T47D (cell line): Measurements from ENCODE around the gene FREM1.

Experiments used
- DNase-seq, 2 experiments: peaks; one replicate each; pipeline versions ENCODE4 v3.0.0 to v3.0.0-alpha.2; 2011 to 2012; ENCODE audit warnings: low read depth in 1 of 2, low spot score in 1 of 2
- JUND ChIP-seq: IDR thresholded peaks from 2 replicates; pipeline ENCODE4 v1.6.1; 2012; ENCODE audit warnings: low read depth
- in situ Hi-C: cut with HindIII; loops from 2 replicates; pipeline ENCODE4 v1.10.0; 2016; ENCODE audit warnings: low sequenced_read_pairs, low pct_unique_long_range_greater_than_20kb

The FREM1 gene, protein sequence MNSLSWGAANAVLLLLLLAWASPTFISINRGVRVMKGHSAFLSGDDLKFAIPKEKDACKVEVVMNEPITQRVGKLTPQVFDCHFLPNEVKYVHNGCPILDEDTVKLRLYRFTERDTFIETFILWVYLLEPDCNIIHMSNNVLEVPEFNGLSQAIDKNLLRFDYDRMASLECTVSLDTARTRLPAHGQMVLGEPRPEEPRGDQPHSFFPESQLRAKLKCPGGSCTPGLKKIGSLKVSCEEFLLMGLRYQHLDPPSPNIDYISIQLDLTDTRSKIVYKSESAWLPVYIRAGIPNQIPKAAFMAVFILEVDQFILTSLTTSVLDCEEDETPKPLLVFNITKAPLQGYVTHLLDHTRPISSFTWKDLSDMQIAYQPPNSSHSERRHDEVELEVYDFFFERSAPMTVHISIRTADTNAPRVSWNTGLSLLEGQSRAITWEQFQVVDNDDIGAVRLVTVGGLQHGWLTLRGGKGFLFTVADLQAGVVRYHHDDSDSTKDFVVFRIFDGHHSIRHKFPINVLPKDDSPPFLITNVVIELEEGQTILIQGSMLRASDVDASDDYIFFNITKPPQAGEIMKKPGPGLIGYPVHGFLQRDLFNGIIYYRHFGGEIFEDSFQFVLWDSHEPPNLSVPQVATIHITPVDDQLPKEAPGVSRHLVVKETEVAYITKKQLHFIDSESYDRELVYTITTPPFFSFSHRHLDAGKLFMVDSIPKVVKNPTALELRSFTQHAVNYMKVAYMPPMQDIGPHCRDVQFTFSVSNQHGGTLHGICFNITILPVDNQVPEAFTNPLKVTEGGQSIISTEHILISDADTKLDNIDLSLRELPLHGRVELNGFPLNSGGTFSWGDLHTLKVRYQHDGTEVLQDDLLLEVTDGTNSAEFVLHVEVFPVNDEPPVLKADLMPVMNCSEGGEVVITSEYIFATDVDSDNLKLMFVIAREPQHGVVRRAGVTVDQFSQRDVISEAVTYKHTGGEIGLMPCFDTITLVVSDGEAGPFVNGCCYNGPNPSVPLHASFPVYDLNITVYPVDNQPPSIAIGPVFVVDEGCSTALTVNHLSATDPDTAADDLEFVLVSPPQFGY (N-terminal part only)

DNA sequence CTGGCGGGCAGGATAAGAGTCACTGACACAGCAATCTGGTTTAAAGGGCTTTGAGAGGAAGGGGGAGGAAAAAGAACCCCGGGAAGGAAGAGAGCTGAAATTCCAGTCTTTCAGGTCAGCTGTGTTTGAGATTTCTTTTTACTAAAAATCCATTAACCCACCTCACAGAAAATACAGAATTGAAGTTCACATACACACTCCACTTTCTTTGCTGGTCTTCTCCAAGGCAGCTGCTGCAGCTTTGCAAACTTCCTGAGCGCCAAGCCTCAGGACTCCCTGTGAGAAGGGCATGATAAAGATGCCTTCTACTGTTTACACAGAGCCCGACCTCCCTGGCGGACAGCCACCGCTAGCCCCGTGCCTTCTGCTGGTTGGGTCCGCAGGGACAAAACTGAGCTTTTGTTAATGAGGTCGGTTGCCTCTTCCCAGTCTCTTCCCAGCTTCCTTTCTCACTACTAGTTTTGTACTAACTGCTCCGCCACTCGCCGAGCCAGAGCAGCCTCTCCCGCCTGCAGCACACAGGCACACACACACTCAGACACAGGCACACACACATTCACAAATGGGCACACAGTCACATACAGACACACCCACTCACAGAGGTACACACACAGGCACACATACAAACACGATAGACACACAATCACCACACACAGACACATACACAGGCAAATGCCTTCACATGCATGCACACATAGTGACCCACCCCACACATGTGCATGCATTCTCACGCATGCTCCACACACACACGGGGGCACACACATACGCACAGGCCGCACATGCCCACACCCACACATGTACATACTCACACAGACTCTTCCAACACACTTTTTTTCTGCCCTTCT, at the start of gene FREM1:
TSS of gene FREM1 (minus strand) at position 468 of the 845 bp plus-strand sequence. CDS start 41,451 bp downstream, outside the sequence.
- no peak for TF ChIP-seq JUND
- in situ Hi-C loops = no loop called here
- peak in 1 of 2 experiments; percentile 2 for DNase-seq

DNA sequence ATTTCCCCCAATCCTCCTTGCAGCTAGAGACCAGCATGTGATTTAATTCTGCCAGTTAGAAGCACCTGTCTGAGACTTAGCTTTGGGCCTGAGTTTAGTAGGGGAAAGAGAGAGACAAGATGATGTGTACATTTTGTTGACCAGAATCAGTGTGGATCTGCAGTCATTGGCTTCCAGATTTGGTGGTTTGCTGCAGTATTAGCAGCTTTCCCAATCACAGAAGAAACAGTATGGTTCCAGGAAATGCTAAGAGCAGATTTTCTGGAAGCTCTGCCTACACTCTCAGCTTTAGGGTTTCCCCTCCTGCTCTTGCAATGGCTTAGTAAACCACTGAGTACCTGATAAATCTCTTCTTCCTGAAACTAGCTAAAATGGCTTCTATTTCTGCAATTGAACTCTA, 48.8 kb upstream of the FREM1 start:
- in situ Hi-C loops = no loop called here
- DNase-seq = no peak
- TF ChIP-seq JUND = no peak

DNA sequence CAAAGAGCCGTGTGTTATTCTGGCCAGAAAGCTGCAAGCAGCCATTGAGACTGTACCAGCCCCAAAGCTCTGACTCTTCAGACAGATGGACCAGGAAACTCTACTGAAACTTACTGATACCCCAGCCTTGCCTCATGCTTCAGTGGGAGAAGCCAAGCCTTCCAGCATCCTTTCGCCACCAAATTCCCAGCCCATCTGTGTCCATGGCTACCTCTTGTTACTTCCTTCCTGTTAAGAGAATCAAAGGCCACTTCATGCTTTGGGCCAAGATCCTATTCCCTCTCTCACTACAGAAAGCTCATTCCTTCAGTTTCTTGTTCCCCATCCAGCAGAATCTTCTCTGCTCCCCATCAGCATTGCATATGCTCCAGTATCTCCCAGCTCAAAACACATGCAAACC, 46.9 kb upstream of the FREM1 start:
- no peak for TF ChIP-seq JUND
- DNase-seq = no peak
- in situ Hi-C loops = no loop called here

DNA sequence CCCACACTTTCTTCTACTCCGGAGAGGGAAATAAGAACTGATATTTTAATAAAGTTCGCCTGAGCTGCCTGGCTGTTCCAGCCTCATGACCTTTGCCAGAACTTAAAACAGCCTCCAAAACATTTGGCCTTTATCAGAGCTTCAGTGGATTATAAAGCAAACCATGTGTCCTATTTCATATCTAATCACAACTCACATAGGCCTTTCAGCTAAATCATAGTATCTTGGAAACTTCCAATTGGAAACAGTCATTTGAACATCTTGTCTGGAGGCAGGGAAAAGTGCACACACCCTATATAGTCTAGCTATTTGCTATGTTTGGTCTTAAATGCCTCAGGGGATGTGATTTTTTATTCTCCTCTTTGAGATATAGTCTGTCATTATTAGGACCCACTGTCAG, 46.0 kb upstream of the FREM1 start:
- TF ChIP-seq JUND = no peak
- DNase-seq = no peak
- in situ Hi-C loops = no loop called here

DNA sequence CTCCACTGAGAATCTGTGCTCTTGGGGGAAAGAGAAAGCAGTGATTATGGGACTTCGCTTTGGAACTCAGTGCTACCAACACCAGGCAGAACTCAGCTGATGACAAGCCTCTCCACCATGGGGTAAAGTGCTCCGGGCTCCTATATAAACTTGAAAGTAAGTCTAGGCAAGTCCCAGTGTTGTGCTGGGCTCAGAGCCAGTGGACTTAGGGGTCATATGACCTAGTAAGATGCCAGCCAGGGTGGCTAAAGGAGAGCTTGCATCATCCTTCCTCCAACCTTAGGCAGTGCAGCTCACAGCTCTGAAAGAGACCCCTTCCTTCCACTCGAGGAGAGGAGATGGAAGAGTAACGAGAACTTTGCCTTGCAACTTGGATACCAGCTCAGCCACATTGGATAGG, 35.1 kb upstream of the FREM1 start:
- peak in 1 of 2 experiments; percentile 30 for DNase-seq
- TF ChIP-seq JUND = no peak
- in situ Hi-C loops = no loop called here

DNA sequence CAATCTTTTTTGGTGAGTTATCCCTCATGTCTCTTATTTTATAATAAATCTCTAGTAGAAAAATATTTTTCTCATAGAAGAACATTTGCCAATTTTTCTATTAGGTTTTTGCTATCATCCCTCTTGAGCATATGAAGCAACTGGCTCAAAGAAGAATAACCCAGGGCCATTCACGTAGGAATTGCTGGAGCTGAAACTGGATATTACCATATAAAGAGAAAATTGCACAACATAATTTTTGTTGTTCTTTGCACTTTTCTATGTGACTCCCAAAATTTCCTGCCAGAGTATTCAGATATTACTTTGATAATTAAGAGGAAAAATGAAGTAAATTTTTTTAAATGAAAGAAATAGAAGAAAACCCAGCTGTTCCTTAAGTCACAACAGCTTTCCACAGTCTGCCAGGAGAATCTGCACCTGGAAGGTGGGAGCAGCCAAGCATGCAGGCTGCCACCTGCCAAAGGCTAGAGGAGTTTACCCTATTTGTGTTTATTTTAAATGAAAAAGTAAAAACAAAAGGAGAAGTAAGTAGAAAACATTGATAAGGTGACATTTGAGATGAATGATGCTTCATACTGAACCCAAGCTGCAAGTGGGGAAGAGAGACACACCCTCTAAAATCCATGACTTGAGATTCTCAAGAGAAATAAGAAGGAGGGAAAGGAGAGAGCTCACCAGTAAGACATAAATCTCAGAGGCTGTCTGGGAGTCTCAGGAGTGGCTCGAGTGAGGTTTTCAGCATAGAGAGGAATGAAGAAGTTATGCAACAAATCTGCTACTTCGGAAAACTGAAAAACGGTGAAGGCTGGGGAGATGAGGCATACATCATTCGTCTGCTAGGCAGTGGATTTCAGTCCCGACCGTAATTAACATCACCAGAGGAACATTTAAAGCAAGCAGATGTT, 31.5 kb upstream of the FREM1 start:
- DNase-seq = no peak
- no peak for TF ChIP-seq JUND
- in situ Hi-C loops = no loop called here

DNA sequence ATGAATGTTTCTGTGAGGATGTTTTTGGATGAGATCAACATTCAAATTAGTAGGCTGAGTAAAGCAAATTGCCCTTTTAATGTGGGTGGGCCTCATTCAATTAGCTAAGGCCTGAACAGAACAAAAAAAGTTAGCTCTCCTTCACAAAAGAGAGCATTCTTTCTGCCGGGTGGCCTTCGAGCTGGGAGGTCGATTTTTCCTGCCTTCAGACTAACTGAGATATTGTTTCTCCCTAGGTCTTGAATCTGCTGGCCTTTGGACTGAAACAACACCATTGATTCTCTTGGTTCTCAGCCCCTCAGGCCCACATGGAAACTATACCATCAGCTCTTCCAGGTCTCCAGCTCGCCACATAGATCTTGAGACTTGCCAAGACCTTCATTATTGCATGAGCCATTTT, 29.1 kb upstream of the FREM1 start:
- in situ Hi-C loops = no loop called here
- DNase-seq = no peak
- TF ChIP-seq JUND = no peak

DNA sequence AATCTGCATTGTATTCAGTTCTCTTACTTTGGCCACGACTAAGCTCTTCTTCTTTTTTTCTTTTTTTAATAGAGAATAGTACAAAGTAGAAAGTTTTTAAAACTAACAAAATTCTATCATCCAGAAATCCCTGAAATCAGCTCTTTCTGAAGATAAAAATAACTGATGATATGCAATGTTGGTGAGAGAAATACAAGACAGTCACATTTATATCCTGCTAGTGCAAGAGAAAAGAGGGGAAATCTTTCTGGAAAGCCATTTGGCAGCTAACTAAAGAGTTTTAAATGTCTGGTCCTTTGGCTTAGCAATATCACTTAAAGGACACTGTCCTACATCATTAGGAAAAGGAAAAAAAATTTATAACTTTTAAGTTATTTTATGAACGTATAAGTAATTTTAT, 27.0 kb upstream of the FREM1 start:
- in situ Hi-C loops = no loop called here

DNA sequence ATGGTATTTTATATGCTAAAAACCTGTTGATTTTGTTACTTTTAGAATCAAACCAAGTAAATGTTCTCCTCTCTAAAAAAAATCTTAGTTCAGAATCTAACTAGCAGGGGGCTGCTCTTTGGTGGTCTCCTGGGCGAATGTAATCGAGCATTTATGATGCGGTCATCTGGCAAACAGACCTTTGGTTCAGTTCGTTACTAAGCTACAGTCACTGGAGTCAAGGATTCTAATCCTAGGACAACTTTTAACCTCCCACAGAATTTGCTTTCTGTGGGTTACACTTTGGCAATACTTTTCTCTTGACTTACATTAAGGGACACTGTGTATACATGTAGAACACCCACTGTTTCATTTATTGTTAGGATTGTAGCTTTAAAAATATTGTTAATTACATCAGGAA, 26.3 kb upstream of the FREM1 start:
- no peak for TF ChIP-seq JUND
- no peak for DNase-seq
- in situ Hi-C loops = no loop called here

More for the DNA sequence above, 27.0 kb upstream of the FREM1 start:
- TF ChIP-seq JUND = no peak
- no peak for DNase-seq

DNA sequence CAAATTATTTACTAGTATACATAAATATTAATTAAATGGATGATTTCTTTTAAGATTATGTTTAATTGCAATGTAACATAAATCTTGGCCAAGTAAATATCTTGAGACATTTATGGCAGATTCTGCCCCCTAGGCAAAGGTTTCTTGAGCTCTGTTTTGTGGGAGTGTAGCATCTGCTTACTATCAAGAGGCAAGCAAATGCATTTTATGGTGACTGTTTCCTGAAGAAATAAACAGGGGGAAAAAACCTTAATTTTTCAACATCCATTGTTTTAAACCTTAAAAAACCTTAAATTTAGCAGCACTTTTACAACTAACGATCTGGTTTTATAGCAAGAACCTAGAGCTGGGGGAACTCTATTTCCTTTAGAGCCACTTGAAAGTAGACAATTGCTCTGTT, 25.7 kb upstream of the FREM1 start:
- DNase-seq = no peak
- no peak for TF ChIP-seq JUND
- in situ Hi-C loops = no loop called here

DNA sequence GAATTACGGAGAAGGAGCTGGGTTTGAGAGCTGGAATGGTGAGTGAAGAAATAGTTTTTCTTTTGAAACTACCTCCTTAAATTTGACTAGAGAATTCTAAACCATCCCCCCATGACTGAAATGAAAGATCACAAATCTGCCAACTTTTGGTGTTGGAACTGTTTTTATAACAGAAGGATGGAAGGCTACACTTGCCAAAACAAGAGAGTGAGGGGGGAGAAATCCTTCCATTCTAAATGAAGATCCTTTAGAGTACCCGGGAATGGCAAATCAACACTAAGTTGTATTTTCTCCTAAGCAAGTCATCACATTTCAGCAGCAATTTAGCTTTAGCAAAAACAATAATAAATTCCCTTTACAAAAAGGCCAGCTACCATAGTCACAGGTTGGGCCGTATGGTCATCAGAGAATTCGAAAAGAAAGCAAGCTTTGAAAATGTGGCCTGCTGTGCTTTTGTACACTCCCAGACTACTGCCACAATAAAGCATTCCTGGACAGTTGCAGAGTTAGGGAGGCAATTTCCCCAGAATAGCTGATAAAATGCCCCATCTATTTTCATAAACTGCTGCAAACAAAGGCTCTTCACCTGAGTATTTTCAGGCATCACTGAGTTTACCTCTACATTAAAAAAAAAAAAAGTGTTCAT, 25.0 kb upstream of the FREM1 start:
- DNase-seq = no peak
- no peak for TF ChIP-seq JUND
- in situ Hi-C loops = no loop called here
